Cardiac septum (tissue), 1 donor: Measurements from ENCODE around the gene CRYBB2. TPM values are rescaled to one million over a fixed set of nuclear protein-coding genes. Genes with fewer than 3 reads are reported as not detected.
"Not testable (repeated sequence)": the region's sequence is repeated elsewhere in the genome, so short reads cannot be mapped to it uniquely, and the experiment has no call there.

Experiments used
- DNase-seq: peaks from one replicate; pipeline ENCODE4 v3.0.0-alpha.2; 2020; ENCODE audit warnings: low spot score
- intact Hi-C: fragments of 100-400 bp; cut with DNase I; formaldehyde crosslinking; loops from one replicate; pipeline ENCODE4 v1.14.0; 2022
- total RNA-seq: library from RNA; stranded (reverse); fragmentation: NEBNext Ultra II Directional; extraction: Animal tissue kit (Norgen Biotek cat#: 25700); gene quantifications from one replicate; pipeline ENCODE4 v1.2.1, GENCODE V29; 2021
- donor health status: DM: no; HTN: no; CAD: no.

Gene CRYBB2
- total RNA-seq, 1 donor from 2014 or later = not detected

GRCh38 chr22:25223269-25223850 is 3.9 kb downstream of the CRYBB2 start:
- no peak for DNase-seq
- intact Hi-C loops = no loop called here

GRCh38 chr22:25228822-25229221 is 9.4 kb downstream of the CRYBB2 start:
- intact Hi-C loops = no loop called here

GRCh38 chr22:25230760-25231159 is 11.3 kb downstream of the CRYBB2 start:
- intact Hi-C loops, DNase-seq: not testable (repeated sequence)

More at GRCh38 chr22:25228822-25229221, 9.4 kb downstream of the CRYBB2 start:
- DNase-seq = no peak

GRCh38 chr22:25232301-25232700 is 12.9 kb downstream of the CRYBB2 start:
- no peak for DNase-seq
- intact Hi-C loops = no loop called here

- intact Hi-C loops = not testable (repeated sequence)
Measured at GRCh38 chr22:25233706-25234105, 14.3 kb downstream of the CRYBB2 start.

GRCh38 chr22:25235547-25236290 is 16.3 kb downstream of the CRYBB2 start:
- DNase-seq = peak; percentile 83
- intact Hi-C loops = no loop called here

More at GRCh38 chr22:25233706-25234105, 14.3 kb downstream of the CRYBB2 start:
- DNase-seq = not testable (repeated sequence)

- no peak for DNase-seq
- intact Hi-C loops = no loop called here
Measured at GRCh38 chr22:25236417-25236816, 17.0 kb downstream of the CRYBB2 start.

GRCh38 chr22:25237503-25237902 is 18.1 kb downstream of the CRYBB2 start:
- DNase-seq = no peak
- intact Hi-C loops = no loop called here

- DNase-seq, intact Hi-C loops: not testable (repeated sequence)
Measured at GRCh38 chr22:25238058-25238457, 18.6 kb downstream of the CRYBB2 start.

GRCh38 chr22:25255169-25255568 is 35.7 kb downstream of the CRYBB2 start:
- DNase-seq, intact Hi-C loops: not testable (repeated sequence)

- DNase-seq, intact Hi-C loops: not testable (repeated sequence)
Measured at GRCh38 chr22:25267567-25267966, 48.1 kb downstream of the CRYBB2 start.

- DNase-seq, intact Hi-C loops: not testable (repeated sequence)
Measured at GRCh38 chr22:25268902-25269301, 49.5 kb downstream of the CRYBB2 start.

GRCh38 chr22:25270061-25270460 is 50.6 kb downstream of the CRYBB2 start:
- intact Hi-C loops, DNase-seq: not testable (repeated sequence)

GRCh38 chr22:25273231-25273630 is 53.8 kb downstream of the CRYBB2 start:
- DNase-seq, intact Hi-C loops: not testable (repeated sequence)

- intact Hi-C loops, DNase-seq: not testable (repeated sequence)
Measured at GRCh38 chr22:25273928-25274327, 54.5 kb downstream of the CRYBB2 start.

GRCh38 chr22:25280118-25280517 is 60.7 kb downstream of the CRYBB2 start:
- intact Hi-C loops, DNase-seq: not testable (repeated sequence)

Other genes starting within 250 kb of the CRYBB2 start
- not detected for gene CRYBB3, start 19.8 kb upstream of the CRYBB2 start, total RNA-seq